Activated CD4-positive, alpha-beta T cell treated with anti-CD3 and anti-CD28 coated beads, Interleukin-10, Interleukin-2, amounts not matched to agents 100 ng/mL and 50 ng/mL, durations not matched to agents 16 hours and 8 hours (primary cell): Measurements from ENCODE around the gene SSH3.

ENCODE experiments used
- DNase-seq: peaks from one replicate; pipeline ENCODE4 v3.0.0-alpha.2; 2020

SSH3 gene

DNA sequence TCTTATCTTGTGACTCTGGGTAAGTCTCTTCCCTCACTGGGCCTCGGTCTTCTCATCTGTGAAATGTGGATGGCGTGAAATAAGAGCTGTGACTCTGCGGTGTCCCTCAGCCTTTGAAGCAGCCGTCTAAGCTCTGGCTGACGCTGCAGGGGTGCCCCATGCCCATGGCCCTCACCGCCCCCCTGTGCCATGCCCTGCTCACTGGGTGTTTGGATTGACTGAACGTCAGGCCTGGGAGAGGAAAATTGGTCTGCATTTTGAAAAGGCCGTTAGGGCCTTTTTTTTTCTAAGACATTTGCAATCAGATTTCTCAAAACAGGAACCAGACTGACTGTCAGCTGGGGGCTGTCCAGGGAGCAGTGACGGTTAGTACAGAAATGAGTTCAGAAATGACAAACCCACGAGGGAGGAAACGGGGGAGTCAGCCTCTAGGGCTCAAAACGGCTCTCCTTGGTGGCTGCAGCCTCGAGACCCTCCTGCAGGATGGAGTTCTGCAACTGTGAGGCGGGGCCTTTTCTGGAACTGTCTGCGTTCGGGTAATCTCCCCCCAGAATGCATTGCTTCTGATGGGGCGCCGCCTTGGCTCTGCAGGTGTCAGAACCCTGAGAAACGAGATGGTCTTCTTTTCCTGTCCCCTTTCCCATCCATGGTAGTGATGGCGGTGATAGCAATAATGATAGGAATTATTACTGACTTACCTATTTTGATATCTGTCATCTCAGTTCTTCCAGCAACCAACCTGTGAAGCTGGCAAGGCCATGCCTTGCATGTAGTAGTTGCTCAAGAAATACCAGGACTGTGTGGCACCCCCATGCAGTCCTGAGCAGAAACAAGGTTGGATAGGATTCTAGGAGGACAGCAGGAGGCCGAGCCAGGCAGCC is 35.0 kb upstream of the SSH3 start:
- DNase-seq, result peak; percentile 97

DNA sequence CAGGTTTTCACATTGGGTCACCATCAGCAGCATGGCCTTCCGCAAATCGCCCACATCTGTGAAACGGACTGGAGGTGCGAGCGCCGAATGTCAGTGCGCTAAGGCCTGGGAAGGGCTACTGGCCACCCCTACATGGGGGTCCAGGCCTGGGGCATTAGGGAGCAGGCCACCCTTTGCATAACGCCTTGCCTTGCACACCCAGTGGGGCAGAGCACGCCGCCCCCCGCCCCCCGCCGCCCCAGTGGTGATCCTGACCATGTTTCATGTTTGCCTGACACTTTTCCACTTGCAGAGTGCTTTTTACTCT is 34.4 kb upstream of the SSH3 start:
- DNase-seq, result no peak

DNA sequence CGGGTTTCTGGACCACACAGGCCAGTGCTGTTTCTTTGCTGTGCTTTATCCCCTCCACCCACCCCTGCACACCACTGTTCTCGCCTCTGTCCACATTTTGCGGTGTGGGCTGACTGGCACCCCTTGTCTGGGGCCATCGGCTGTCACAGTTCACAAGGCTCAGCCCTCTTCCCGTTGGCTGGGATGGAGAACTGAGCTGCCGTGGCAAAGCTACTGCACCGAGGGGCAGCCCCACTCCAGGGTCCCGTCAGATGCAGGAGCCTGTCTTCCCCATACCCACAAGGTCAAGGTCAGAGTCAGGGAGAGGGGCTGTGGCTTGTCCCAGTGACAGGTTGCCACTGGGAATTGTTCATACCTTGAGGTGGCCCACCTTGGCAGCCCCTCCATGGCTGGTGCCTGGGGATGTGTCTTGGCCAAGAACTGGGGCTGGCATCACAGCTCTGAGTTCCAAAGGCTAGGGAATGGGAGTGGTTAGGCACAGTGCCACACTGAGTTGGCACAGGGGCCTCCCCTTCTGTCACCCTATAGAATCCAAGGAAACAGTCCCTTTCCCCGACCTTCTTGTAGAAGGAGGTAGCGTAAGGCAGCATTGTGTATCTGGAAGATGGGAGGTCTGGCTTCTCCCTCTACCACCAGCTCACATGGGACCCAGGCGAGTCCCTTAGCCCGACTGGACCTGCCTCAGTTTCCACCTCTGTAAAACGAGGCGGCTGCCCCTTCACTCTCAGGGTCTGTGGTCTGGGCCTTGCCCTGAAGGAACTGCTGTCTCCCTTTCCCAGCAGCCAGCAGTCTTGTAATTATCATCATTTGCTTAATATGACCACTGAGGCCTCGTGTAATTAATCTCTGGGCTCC is 33.7 kb upstream of the SSH3 start:
- DNase-seq, result peak; percentile 48

DNA sequence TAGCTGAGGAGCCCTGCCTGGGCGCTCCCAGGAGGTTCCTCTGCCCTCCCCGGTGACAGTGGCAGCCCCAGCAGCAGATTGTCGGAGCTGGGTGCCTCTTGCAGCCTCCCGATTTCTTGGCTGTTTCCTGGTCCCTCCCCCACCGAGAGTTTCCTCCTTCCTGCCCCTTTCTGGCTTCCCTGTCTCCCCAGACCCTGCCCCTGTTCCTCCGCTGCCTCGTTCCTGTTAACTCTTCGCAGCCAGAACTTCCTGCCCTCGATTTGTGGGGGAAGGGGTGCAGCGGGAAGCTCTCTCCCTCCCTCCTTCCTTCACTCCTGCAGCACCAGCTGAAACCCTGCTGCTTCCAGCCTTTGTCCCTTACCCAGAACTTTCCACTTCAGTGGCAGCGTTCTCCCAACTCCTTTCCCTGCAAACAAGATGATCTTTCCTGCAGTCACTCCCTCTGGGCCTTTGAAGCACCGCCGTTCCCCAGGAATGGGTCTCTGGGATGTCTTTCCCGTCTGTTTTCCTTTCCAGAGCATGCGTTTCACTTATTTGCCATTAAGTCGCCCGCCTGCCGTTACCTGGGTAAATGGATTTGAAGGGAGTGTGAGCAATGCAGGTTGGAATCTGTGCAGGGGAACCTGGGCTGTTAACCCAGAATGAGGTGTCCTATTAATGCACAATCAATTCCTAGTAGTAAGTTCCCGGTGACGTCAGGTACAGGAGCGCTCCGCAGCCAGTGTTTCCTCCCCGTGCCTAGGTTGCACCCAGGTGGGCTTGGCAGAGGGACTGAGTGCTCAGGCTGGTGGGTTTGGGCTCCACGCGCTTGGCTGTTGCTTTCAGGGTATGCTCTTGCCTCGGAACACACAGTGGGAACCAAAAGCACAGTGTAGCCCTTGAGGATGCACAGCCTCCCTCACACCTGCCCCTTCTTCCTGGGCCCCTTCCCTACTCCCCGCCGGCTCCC is 32.8 kb upstream of the SSH3 start:
- peak; percentile 55 for DNase-seq

DNA sequence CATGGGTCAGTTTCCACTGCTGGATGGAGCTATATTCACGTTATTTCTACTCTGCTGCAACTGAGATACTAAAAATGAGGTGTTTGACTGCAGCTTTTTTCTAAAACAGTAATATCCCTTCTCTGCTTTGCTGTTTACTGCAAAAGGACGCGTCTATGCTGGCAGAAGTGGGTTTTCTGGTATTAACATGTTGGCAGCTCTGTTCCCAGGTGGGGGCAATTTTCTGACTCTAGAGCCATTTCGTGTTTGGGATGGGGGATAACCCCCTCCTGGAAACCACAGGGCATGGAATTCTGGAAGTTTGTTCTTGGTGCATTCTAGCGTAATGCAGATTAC is 32.2 kb upstream of the SSH3 start:
- no peak for DNase-seq

DNA sequence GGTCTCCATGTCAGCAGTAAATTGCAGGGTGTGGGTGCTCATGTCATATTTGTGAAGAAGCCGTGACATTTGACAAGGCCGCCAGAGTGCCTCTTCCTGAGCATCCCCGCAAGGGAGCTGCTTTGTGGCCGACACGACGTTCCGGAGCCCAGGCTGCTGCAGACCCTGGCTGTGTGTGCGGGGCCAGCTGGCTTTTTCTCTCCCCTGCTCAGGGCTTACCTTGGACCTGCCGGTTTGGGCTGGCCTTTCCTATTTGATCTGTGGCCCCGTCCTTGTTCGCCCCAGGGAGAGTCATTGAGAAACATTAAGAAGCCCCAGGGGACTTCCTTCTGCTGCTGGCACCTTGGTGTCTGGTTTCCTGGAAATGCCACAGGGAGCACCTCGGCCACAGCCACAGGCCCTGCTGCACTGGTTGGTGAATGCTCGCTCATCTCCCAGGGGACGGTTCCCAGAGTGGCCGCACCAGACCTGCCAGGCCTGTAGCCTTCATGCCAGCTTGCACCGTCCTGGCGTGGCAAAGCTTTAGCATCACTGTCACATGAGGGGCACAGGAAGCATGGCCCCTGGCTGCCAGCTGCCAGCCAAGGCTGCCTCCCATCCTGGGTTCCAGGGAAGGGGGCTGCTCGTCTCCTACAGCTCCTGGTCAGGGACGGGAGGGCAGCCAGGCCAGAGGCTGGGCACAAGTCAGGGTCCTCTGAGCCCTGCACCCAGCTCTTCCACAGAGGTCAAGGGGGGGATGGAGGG is 31.6 kb upstream of the SSH3 start:
- peak; percentile 92 for DNase-seq

DNA sequence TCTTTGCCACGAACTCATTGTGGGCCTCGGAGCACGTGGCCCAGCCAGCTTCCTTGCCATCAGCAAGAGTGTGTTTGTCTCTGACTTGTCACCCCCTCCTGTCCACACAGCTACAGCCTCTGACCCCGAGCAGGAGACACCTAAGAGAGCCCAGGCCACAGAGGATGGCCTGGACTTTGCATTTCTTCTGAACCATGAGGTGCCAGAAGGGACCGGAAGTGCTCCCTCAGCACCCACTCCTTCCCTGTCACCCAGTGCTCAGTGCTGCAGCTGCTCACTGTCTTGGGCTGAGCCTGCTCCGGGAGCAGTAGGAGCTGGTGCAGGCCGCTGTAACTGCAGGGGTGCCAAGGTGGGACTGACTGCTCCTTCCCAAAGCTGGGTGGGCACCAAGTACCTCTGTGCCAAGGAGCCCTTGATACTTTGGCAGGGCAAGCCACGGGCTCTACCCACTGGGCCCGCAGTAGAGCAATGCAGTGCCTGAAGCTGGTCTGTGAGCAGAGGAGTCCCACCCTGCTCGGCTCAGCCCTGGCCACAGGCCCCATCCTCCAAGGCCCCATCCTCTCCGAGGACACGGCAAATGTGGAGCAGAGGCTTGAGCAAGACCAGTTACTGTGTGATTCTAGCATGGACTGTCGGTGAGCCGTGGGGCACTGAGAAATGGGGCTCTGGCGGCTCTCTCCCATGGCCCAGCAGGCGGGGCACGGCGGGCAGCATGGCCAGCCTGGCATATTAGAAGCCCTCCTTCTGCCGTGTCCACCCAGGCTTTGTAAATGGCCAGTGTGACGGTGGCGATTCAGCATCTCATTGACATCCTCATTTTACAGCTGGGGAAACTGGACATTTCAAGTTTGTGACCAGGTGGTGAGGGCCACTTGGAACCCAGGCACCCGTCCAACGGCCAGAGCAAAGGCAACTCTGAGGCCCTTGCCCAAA is 30.7 kb upstream of the SSH3 start:
- DNase-seq, result peak; percentile 67

DNA sequence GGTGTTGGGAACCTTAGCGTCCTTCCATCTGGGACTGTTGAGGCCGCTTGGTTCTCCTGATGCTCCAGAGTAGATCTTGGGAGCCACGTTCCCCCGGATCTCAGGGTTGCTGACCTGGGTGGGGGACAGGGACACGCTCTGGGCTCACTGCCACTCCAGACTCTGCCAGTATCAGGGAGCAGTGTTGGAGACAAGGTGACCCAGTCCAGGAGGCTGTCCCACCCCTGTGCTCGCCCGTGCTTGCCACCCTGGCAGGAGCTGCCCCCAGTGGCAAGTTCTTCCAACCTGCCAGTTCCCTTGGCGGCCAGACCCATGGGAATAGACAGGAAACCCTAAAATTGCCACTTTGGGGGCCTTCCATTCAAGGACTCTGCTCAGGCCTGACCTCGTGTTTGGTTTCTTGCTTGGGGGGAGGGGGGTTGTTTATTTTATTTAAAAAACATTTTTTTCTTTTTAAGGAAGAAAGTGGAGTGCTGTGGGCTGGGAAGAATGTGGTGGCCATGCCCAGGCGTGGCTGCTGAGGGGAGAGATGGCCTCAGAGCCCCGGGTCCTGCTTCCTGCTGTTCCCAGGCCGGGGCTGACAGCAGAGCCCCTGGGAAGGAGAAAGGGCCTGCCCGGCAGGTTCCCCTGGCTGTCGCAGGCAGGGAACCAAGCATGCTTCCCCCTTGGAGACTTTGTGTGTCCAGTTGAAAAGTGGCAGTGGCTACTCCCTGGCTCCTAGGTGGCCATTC is 29.9 kb upstream of the SSH3 start:
- no peak for DNase-seq

DNA sequence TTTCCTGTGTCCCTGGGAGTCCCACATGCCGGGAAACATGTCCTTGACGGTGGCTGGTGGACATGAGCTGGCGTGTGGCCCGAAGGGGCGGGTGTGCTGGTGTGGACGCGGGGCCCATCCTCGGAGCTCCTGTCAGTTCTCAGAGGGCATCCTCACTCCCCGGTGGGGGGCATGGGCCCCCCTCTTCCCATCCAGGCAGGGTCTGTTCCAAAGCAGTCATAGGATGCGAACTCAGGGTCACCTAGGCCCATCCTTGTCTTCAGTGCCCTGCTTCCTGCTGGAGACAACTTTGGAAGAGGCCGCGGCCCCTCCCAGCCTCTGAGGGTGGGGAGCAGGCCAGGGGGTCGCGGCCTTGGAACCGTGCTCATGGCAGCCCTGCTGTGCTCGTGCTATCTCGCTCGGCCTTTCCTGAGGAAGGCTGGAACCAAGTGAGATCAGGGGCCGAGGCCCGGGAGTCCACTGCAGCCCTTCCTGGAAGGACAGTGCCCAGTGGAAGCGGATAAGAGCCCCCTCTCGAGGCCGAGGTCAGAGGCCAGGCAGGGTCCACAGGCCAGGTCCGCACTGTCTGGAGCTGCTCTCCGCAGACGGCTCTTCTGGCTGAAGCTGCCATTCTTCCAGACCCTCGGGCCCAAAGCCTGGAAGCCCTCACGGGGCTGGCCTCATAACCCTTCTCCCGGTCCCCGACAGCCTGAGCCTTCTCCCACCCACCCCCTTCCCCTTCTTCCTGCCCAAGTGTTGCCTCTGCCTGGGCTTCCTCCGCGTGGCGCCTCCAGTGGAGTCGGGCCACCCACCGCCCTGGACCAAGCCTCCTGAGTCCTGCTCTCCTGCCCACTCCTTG is 28.3 kb upstream of the SSH3 start:
- no peak for DNase-seq

DNA sequence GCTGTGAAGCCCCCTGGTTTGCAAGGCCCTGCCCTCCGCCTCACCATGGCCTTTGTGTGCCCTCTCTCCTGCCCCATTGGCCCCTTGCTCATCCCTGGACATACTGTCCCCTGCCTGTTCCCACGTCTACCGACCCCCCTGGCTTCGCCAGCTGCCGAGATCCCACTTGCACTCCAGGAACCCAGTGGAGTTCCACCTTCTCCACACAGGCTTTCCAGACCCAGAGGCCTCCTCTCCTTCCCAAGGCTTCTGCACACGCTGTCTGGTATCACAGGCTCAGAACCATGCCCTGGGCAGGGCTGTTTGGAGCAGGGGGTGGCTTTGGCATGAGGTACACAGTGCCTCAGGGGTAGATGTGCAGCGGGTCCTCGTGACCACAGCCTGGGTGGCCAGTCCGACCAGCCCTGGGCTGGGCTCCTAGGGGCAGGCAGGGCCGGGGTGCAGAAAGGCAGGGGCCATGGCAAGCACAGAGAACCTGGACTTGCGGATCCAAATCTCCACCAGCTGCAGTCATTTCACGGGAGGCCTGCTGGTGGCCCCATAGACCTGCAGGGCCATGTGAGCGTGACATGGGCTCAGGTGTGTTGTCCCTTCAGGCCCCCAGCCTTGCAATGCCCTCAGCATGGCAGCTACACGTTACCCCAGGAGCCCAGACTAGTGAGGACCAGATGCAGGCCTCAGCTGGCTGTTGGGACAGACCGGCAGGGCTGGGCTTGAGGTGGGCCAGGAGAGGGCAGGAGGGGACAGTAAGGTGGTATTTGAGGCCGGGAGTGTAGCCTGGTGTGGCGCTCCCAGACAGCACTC is 27.5 kb upstream of the SSH3 start:
- DNase-seq, result peak; percentile 34

DNA sequence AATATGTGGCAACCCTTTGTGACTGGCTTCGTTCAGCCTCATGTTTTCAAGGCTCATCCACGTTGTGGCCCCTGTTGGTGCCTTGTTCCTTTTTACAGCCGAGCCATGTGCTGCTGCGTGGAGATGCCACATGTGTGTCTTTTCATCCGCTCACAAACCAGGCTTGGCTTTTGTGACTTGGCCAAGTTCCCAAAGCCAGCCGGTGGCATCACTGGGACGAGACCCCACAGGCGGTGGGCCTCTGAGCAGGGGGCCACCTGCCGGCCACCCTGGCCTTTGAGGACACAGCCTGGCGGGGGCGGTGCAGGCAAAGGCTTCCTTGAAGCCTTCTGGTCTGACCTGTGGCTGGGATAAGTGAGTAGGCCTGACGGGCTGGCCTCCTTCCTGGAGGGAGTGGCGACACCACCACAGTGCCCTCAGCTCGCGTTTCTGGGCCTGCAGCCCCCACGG is 26.5 kb upstream of the SSH3 start:
- DNase-seq, result peak; percentile 79

DNA sequence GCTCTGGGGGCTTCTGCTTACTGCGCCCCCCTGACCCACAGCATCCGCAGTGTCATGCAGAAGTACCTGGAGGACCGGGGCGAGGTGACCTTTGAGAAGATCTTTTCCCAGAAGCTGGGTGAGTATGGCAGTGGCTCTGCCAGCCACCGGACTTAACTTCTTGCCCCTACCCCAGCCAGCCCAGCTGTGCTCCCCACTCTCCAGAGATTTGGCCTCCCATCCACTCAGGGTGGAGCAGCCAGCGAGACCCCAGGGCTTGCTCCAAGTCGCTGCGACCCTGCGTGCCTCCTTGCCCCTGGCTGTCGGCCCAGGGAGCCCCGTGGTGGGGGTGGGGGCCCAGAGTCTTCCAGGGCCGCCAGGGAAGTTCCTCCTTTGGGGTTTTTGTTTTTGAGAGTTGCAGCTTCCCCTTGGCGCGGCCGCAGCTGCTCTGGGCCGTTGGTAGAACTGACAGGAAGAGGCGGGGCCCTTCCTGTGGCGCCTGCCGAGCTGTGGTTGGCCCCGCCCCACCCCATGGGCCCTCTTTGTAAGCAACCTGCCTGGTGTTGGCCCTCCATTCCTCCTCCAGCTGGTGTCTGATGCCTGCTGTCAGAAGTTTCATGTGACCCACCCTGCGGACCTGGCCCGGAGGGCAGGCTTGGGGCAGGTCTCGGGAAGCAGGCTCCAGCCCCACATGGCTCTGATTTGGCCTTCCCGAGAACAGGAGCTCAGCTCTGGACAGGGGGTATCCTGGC is 25.9 kb upstream of the SSH3 start:
- DNase-seq, result peak; percentile 97

DNA sequence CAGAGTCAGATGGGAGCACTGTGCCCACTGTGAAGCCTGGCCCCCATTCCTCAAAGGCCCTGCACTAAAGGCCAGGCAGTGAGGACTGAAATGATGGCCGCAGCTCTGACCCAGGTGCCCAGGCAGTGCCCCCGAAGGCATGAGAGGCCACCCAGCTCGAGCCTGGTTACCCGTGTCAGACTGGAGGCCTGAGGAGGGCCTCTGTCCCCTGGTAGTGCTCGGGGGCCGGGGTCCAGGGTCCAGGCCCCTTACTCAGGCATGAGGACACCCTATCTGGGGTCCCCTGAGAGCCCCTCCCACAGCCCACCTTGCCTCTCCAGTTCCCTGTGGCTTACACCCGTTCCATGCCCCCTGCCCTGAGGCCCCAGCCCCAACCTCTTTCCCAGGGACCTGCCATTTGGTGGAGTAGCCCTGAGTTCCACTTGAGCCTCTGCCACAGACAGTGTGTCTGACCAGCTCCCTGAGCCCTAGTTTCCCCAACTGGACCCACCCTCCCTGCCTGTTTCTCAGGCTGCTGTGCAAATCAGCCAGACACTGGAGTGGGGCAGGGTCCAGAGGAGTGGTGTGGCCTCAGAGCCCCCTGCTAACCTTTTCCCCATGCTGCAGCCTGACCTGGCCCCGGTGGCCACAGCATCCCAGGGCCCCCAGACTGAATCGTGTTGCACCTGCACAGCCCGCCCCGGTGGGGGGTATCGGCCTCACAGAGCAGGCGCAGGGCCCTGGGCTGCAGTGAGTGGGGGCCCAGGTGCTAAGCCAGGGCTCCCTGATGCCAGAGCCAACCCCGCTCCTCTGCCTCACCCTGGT is 25.0 kb upstream of the SSH3 start:
- DNase-seq, result no peak

DNA sequence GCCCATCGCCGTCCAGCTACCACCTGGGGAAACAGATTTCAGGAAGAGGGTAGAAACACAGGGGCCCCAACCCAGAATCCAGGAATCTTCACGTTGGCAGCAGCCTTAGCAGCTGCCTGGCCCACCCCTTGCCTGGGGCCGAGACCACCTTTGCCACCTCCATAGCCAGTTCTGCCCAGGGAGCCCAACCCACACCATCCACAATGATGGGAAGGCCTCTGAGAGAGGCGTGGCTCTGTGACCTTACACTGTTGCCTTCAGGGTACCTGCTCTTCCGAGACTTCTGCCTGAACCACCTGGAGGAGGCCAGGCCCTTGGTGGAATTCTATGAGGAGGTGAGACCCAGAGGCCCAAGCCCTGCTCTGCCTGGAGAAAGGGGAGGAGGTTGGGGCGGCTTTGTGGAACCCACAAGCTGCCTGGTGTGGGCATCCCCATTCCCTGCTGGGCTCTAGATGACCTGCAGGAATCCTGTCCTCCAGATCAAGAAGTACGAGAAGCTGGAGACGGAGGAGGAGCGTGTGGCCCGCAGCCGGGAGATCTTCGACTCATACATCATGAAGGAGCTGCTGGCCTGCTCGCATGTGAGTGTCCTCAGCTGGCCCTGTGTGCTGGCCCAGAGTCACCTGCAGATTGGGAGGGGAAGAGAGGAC is 24.3 kb upstream of the SSH3 start:
- DNase-seq, result no peak

DNA sequence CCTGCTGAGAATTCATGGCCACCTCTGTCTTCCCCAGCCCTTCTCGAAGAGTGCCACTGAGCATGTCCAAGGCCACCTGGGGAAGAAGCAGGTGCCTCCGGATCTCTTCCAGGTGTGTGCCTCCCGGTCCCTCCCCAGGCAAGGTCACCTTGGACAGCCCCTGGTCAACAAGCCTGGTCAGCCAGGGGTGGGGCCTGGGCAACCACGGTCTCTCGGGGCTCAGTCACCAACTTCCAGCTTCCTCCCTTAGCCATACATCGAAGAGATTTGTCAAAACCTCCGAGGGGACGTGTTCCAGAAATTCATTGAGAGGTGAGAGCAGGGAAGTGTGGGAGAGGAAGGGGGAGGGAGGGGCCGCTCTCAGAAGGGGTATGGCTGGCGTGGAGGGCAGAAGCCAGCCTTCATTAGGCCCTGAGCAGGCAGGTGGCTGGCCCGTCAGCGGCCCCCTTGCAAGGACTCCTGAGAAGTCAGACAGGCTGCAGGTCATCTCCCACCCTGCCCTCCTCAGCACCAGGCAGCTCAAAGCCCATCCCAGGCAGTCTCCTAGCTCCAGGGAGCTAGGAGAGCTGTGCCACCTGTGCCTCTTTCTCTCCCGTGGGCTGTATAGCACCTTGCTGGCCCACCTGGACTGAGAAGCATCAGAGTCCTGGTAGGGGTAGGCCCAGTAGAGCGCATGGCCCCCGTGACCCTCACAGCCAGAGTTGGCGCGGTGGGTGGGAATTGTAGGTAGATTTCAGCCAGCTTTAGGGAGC is 23.6 kb upstream of the SSH3 start:
- DNase-seq, result no peak

DNA sequence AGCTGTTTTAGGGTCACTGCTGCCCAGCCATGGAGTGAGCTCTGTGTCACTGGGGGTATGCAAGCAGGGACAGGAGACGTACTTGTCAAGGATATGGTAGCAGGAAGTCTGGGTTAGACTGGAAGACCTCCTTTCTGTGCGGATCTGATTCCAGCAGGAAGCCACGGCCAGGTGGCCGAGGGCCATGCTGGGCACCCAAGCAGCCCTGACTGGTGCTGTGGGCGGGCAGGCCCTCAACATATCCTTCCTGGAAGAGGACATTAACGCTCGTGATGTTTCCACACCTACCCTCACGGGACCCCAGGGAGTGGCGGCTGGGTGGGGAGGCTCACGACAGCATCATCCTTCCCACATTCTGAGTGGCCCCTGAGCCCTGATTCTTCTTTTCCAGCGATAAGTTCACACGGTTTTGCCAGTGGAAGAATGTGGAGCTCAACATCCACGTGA is 23.0 kb upstream of the SSH3 start:
- DNase-seq, result no peak
